Mesodermal cell (in vitro differentiated cells): ENCODE data around the gene LIX1.

Experiments
- H3K27ac ChIP-seq: 2 replicates; pipeline ENCODE4 v1.7.0; 2013; ENCODE audit warnings: mild to moderate bottlenecking, low read depth, low read length, moderate library complexity; ENCODE audit not compliant: severe bottlenecking
- H3K36me3 ChIP-seq: 2 replicates; pipeline ENCODE4 v1.7.1; 2013; ENCODE audit warnings: mild to moderate bottlenecking, low read length, moderate library complexity; ENCODE audit not compliant: control insufficient read depth, insufficient read depth
- H3K4me1 ChIP-seq: one replicate; pipeline ENCODE4 v1.7.1; 2013; ENCODE audit warnings: mild to moderate bottlenecking, low read length; ENCODE audit not compliant: insufficient read depth, control insufficient read depth, poor library complexity, severe bottlenecking
- H3K4me3 ChIP-seq: 2 replicates; pipeline ENCODE4 v1.7.0; 2013; ENCODE audit warnings: low read length, control low read depth, mild to moderate bottlenecking; ENCODE audit not compliant: insufficient read depth, poor library complexity, severe bottlenecking; ENCODE audit errors: extremely low read depth
- H3K9me3 ChIP-seq: 2 replicates; pipeline ENCODE4 v1.7.1; 2013; ENCODE audit warnings: mild to moderate bottlenecking, low read length, moderate library complexity; ENCODE audit not compliant: control insufficient read depth
- WGBS, 2 experiments: methylation state at CpG; one replicate each; pipeline ENCODE4 v1.1.5; 2013; ENCODE audit warnings: missing lambda C conversion rate in 2 of 2; ENCODE audit not compliant: insufficient coverage in 2 of 2; 5-methylcytosine and 5-hydroxymethylcytosine counted together

LIX1 gene

DNA sequence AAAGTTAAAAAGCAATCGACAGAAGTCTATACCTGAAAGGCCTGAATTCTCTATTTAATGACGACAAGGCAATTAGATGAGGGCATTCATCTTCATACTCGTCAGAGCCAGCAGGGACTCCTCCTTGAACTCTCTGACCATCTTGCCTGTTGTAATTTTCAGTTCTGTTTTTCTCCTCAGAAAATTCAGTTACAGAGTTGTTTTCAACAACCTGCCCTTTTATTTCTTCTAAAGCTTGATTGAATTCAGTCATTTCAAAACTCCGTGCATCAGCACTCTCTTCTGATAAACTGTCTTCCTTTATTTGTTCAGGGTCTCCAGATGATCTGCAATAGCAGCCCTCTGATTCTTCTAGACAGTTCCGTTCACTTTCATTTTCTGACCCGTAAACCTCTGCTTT, 25.0 kb upstream of the LIX1 start:
- H3K36me3 ChIP-seq = peaks cover 67% of the 10 kb centered on the region
- H3K4me1 ChIP-seq = no peaks in the 10 kb centered on the region
- H3K9me3 ChIP-seq = no peaks in the 10 kb centered on the region
- 95 to 100% methylated on average over 6 of the region's 6 CpGs for WGBS, 2 experiments
- no peak overlapping the region for H3K27ac ChIP-seq
- no peak overlapping the region for H3K4me3 ChIP-seq

DNA sequence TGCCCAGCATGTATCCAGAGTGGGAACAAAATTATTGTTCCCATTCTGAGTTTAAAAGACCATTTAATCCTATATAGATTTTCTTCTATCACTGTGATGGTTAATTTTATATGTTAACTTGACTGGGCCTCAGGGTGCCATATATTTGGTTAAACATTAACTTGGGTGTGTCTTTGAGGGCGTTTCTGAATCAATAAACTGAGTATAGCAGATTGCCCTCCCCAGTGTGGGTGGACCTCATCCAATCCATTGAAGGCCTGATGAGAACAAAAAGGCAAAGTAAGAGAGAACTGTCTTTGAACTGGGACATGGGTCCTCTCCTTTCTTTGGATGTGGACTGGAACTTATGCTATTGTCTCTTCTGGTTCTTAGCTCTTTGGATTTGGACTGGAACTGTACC, 23.3 kb upstream of the LIX1 start:
- WGBS, 2 experiments = 83 to 100% methylated on average over 1 of the region's 1 CpG
- H3K27ac ChIP-seq = no peak overlapping the region
- no peaks in the 10 kb centered on the region for H3K9me3 ChIP-seq
- peaks cover 64% of the 10 kb centered on the region for H3K36me3 ChIP-seq
- no peaks in the 10 kb centered on the region for H3K4me1 ChIP-seq
- H3K4me3 ChIP-seq = no peak overlapping the region

DNA sequence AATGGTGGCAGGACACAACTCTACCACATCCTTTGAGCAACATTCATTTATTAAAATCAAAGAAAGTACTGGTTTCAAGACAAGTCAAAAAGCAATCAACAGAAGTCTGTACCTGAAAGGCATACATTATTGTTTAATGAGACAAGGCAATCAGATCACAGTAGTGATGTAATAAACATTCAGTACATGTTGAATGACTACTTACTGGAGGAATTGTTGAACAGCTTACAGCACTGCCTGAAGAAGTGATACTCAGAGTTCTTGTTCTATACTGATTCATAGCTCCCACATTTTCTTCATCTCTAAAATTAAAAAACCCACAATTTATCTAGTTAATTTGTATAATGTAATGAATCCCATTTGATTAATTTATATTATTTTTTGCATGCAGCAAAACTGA, 22.4 kb upstream of the LIX1 start:
- no peak overlapping the region for H3K27ac ChIP-seq
- H3K4me1 ChIP-seq = no peaks in the 10 kb centered on the region
- H3K36me3 ChIP-seq = peaks cover 66% of the 10 kb centered on the region
- no peak overlapping the region for H3K4me3 ChIP-seq
- H3K9me3 ChIP-seq = no peaks in the 10 kb centered on the region

DNA sequence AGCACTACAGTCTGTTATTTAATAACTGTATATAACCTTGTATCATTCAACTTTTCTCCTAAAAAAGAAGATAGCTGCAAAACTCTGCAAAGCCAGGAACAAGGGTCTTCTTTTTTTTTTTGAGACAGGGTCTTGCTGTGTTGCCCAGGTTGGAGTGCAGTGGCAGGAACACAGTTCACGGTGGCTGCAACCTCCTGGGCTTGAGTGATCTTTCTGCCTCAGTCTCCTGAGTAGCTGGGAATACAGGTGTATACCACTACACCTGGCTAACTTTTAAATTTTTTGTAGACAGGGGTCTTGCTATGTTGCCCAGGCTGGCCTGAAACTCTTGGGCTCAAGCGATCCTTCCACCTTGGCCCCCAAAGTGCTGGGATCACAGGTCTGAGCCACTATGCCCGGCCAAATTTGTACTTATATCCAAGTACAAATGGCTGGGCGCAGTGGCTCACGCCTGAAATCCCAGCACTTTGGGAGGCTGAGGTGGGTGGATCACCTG, 21.4 kb upstream of the LIX1 start:
- Histone ChIP-seq H3K36me3 (peaks cover 65% of the 10 kb centered on the region), H3K9me3 (no peaks in the 10 kb centered on the region)

DNA sequence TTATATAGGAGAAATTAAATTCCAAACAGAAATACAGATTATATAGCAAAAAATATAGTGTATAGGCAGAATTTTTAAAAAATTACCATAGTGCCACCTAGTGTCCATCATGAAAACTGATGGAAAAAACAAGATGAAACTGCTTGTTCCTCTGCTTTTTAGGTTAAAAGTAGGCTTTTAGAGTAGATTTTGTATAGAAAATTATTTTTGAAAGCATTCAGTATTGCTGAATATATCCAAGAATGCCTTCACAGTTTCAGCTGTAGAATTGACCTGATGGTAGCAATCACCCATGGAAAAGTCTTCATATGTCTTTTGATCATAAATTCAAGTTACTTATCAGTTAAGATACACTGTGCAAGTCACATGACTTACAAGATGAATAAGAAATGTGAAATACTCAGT, 21.0 kb upstream of the LIX1 start:
- Histone ChIP-seq H3K4me3 (no peak overlapping the region), H3K27ac (no peak overlapping the region), H3K36me3 (peaks cover 64% of the 10 kb centered on the region), H3K9me3 (peaks cover under 1% of the 10 kb centered on the region), H3K4me1 (no peaks in the 10 kb centered on the region)

More for the DNA sequence above, 21.4 kb upstream of the LIX1 start:
- Histone ChIP-seq H3K4me3 (no peak overlapping the region), H3K27ac (no peak overlapping the region), H3K4me1 (no peaks in the 10 kb centered on the region)
- 100% methylated on average over 2 to 4 of the region's 5 CpGs for WGBS, 2 experiments

DNA sequence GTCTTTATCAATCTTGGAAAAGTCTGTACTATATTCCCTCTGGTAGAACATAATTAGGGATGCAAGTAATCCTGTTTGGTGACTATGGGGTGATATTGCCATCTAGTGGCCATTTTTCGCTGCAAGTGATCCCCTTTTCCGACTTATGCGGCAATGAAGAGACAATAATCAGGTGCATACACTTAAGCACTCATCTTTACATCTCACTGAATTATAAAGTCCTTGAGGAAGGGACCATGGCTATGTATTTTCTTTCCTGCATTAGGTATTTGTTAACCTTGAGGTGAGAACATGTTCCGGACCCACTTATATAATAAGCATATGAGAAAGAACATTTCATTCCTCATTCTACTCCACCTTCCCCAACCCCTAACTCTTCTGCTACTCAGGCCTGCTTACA, 19.6 kb upstream of the LIX1 start:
- Histone ChIP-seq H3K4me3 (no peak overlapping the region), H3K27ac (no peak overlapping the region), H3K4me1 (no peaks in the 10 kb centered on the region), H3K36me3 (peaks cover 55% of the 10 kb centered on the region), H3K9me3 (peaks cover 8% of the 10 kb centered on the region)
- 30% methylated on average over 2 of the region's 4 CpGs; no CpG with 5 or more reads in 1 of the 2 experiments for WGBS, 2 experiments

DNA sequence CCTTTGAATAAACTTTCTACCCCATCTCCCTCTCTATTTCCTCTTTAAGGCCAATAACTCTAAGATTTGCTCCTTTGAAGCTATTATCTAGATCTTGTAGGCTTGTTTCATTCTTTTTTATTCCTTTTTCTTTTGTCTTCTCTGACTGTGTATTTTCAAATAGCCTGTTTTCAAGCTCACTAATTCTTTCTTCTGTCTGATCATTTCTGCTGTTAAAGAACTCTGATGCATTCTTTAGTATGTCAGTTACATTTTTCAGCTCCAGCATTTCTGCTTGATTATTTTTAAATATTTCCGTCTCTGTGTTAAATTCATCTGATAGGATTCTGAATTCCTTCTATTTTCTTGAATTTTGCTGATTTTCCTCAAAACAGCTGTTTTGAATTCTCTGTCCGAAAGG, 15.3 kb upstream of the LIX1 start:
- Histone ChIP-seq H3K27ac (no peak overlapping the region), H3K4me1 (no peaks in the 10 kb centered on the region), H3K9me3 (peaks cover 8% of the 10 kb centered on the region), H3K36me3 (peaks cover 29% of the 10 kb centered on the region), H3K4me3 (no peak overlapping the region)
- no CpG with 5 or more reads among the region's 2 CpGs for WGBS, 2 experiments

DNA sequence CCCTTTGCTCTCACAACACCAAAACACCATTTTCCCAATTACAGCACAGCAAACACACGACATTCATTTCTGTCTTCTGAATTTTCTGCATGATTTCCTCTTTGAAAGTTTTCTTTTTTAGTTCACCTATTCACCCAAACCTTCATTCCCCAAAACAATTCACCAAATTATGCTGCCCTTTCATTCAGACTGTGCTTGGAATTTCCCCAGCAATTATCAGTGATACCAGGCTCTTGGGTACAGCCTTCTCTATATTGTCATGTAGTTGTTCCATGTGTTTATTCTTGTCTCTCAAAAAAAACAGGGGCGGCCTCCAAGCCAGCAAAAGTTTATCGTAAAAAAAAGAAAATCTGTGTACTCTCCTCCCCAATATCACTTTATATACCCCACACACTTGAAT, 9.0 kb upstream of the LIX1 start:
- Histone ChIP-seq H3K27ac (no peak overlapping the region), H3K4me3 (no peak overlapping the region), H3K36me3 (no peaks in the 10 kb centered on the region), H3K4me1 (no peaks in the 10 kb centered on the region), H3K9me3 (no peaks in the 10 kb centered on the region)
- WGBS, 2 experiments = 94 to 100% methylated on average over 1 to 2 of the region's 3 CpGs

DNA sequence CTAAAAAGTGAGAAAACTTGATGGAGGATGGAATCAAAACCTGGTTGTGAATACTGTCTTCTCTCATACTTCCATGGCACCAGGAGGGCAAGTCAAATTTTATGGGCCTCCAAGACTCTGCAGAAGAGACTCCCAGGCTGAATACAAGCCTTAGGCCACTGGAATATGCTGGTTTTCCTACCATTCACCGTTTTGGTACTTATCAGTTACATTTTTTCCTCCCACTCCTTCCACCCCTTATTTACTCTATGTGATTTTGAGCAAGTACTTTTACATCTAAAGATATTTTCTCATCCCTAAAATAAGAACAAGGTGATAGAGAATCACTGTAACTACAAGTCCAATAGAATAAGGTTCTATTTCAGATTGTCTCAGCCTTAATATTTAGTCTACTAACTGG, 8.0 kb upstream of the LIX1 start:
- H3K4me1 ChIP-seq = no peaks in the 10 kb centered on the region
- no peak overlapping the region for H3K27ac ChIP-seq
- no peak overlapping the region for H3K4me3 ChIP-seq
- 86% methylated on average over 1 of the region's 1 CpG; no CpG with 5 or more reads in 1 of the 2 experiments for WGBS, 2 experiments
- H3K9me3 ChIP-seq = no peaks in the 10 kb centered on the region
- H3K36me3 ChIP-seq = no peaks in the 10 kb centered on the region

DNA sequence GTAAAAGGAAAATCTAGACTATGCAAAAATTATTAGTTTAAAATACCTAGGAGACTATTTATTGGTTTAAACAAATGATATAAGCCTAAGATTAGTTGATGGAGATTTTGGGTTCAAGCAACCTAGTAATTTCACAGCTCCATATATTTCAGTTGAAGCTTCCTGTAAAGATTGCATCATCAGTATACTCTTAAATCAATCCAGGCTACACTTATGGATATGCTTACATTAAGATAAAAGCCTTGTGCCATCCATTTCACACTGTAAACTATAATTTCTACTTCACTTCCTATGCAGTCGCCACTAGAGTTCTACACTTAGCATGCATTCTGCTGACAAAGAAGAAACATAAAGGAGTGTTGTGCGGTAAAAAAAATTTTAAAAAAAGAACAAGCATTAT, 7.3 kb upstream of the LIX1 start:
- no CpG with 5 or more reads among the region's 2 CpGs for WGBS, 2 experiments
- Histone ChIP-seq H3K4me1 (no peaks in the 10 kb centered on the region), H3K36me3 (no peaks in the 10 kb centered on the region), H3K27ac (no peak overlapping the region), H3K9me3 (no peaks in the 10 kb centered on the region), H3K4me3 (no peak overlapping the region)

DNA sequence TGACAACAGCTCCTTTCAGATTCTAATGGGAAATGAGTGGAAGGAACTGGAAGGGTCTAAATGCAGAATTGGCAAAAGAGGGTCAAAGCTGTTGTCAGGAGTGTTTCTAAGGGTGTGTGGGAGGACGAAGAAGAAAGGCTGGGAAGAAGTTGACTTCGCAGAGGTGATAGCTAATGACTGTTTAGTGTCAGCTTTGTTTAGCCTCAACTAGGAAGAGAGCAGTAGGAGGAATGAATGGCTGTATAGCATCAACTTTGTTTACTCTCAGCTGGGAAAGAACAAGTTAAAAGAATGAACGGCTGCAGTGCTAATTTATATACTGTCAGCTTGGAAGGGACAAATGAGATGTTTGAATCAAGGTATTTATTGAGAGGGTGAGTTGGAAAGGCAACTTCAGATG, 5.9 kb upstream of the LIX1 start:
- Histone ChIP-seq H3K4me1 (no peaks in the 10 kb centered on the region), H3K4me3 (no peak overlapping the region), H3K9me3 (no peaks in the 10 kb centered on the region), H3K36me3 (no peaks in the 10 kb centered on the region), H3K27ac (no peak overlapping the region)
- WGBS, 2 experiments = 56 to 77% methylated on average over 2 to 3 of the region's 3 CpGs

DNA sequence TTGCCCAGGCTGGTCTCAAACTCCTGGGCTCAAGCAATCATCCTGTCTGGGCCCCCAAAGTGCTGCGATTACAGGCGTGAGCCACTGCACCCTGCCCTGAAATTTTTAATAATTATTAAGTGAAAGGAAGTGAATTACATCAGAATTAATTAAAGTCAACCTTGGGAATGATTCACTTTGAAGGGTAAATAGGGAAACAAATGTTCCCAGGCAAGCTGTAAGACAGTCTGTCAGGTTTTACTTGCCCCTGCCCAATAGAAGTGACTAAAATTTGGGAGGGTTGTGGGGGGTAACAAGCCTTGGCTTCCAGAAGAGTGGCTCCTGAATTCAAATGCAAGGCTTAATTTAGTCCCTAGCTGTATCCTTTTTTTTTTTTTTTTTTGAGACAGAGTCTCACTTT, 1.3 kb upstream of the LIX1 start:
- no peak overlapping the region for H3K4me3 ChIP-seq
- 80% methylated on average over 1 of the region's 2 CpGs; no CpG with 5 or more reads in 1 of the 2 experiments for WGBS, 2 experiments
- H3K27ac ChIP-seq = no peak overlapping the region
- H3K36me3 ChIP-seq = no peaks in the 10 kb centered on the region
- peaks cover 21% of the 10 kb centered on the region for H3K4me1 ChIP-seq
- no peaks in the 10 kb centered on the region for H3K9me3 ChIP-seq
